Endothelial cell of umbilical vein (primary cell): ENCODE results near the gene FNBP1L. TPM values are rescaled to one million over a fixed set of nuclear protein-coding genes. Genes with fewer than 3 reads are reported as not detected.

Source experiments
- BruUV-seq: library from RNA; stranded (reverse); fragments of 400-500 nt; replicated peaks from 2 replicates; lab custom pipeline; 2021; lab: Mats Ljungman, UMichigan
- CTCF ChIA-PET: fragments of 300-600, 350-600 bp; sonication (Branson Sonifier 250); formaldehyde crosslinking; loops from one replicate; lab custom pipeline; 2021; ENCODE audit warnings: antibody characterized with exemption, inconsistent platforms; lab: Charles Lee
- POLR2A ChIA-PET: fragments of 300-600, 350-600 bp; sonication (Branson Sonifier 250); formaldehyde crosslinking; loops from one replicate; lab custom pipeline; 2021; ENCODE audit warnings: antibody characterized with exemption, inconsistent platforms; lab: Charles Lee
- DNase-seq: peaks from one replicate; pipeline ENCODE4 v3.0.0-alpha.2; 2011; ENCODE audit warnings: low read depth, low spot score
- FAIRE-seq: peaks from 2 replicates; lab custom pipeline; 2011; peaks lifted over from hg19 to GRCh38; lab: Jason Lieb, UNC
- H2AFZ ChIP-seq: 2 replicates; pipeline ENCODE4 v1.6.0; 2012; ENCODE audit warnings: low read depth, low read length, control low read depth, inconsistent platforms
- H3K27ac ChIP-seq: 2 replicates; pipeline ENCODE4 v1.5.1; 2011; ENCODE audit warnings: low read depth, mild to moderate bottlenecking, control low read depth, low read length, moderate library complexity; ENCODE audit not compliant: insufficient read depth
- H3K27me3 ChIP-seq, 2 experiments: 2 replicates each; pipeline versions ENCODE4 v1.6.0 to v1.6.1; 2011; ENCODE audit warnings: low read length in 2 of 2, mixed read lengths in 1 of 2; ENCODE audit not compliant: control insufficient read depth in 2 of 2, insufficient read depth in 2 of 2
- H3K36me3 ChIP-seq, 2 experiments: 2 replicates in 1 of 2; 3 replicates in 1 of 2; pipeline ENCODE4 v1.5.1; 2011; ENCODE audit warnings: low read length in 2 of 2, mild to moderate bottlenecking in 1 of 2, moderate library complexity in 1 of 2; ENCODE audit not compliant: control insufficient read depth in 2 of 2, insufficient read depth in 2 of 2; ENCODE audit errors: extremely low read depth in 1 of 2
- H3K4me1 ChIP-seq: 3 replicates; pipeline ENCODE4 v1.5.1; 2011; ENCODE audit warnings: mild to moderate bottlenecking, low read length; ENCODE audit not compliant: control insufficient read depth, insufficient read depth; ENCODE audit errors: extremely low read depth
- H3K4me2 ChIP-seq: 2 replicates; pipeline ENCODE4 v1.6.1; 2011; ENCODE audit warnings: low read length, control low read depth, mixed read lengths; ENCODE audit not compliant: insufficient read depth
- H3K4me3 ChIP-seq, 3 experiments: fragments of 200-600 bp in 1 of 3; sonication (generic), shearing (Covaris generic) in 1 of 3; replicated peaks in 1 of 3; 2 replicates each; pipeline ENCODE4 v1.5.1; 2011 to 2016; ENCODE audit warnings: control low read depth in 3 of 3, low read length in 3 of 3, mild to moderate bottlenecking in 2 of 3, inconsistent platforms in 1 of 3, low read depth in 1 of 3, moderate library complexity in 1 of 3; ENCODE audit not compliant: insufficient read depth in 1 of 3
- H3K79me2 ChIP-seq: 2 replicates; pipeline ENCODE4 v1.6.0; 2012; ENCODE audit warnings: low read length, inconsistent platforms; ENCODE audit not compliant: control insufficient read depth, insufficient read depth
- H3K9ac ChIP-seq: replicated peaks from 2 replicates; pipeline ENCODE3; 2011; ENCODE audit warnings: low read length, control low read depth; ENCODE audit not compliant: insufficient read depth; ENCODE audit errors: extremely low read depth
- H3K9me1 ChIP-seq: replicated peaks from 3 replicates; pipeline ENCODE4 v1.6.0; 2011; ENCODE audit warnings: mild to moderate bottlenecking, low read length; ENCODE audit not compliant: control insufficient read depth, insufficient read depth; ENCODE audit errors: extremely low read depth
- H3K9me3 ChIP-seq: replicated peaks from 2 replicates; pipeline ENCODE4 v1.5.1; 2012; ENCODE audit warnings: low read length, inconsistent platforms; ENCODE audit not compliant: control insufficient read depth, insufficient read depth
- H4K20me1 ChIP-seq: replicated peaks from 2 replicates; pipeline ENCODE3; 2011; ENCODE audit warnings: mild to moderate bottlenecking, low read length; ENCODE audit not compliant: control insufficient read depth, insufficient read depth; ENCODE audit errors: extremely low read depth
- CTCF ChIP-seq, 2 donors: IDR thresholded peaks; 1 replicate in 1 of 2; 2 replicates in 1 of 2; pipeline ENCODE4 v1.5.1; 2011; ENCODE audit warnings: low read length in 2 of 2, mild to moderate bottlenecking in 2 of 2, moderate library complexity in 2 of 2, control low read depth in 1 of 2, inconsistent platforms in 1 of 2, low read depth in 1 of 2; ENCODE audit not compliant: insufficient read depth in 1 of 2; ENCODE audit errors: extremely low read depth in 1 of 2
- EZH2 ChIP-seq: IDR thresholded peaks from 2 replicates; pipeline ENCODE4 v1.6.1; 2012; ENCODE audit warnings: borderline replicate concordance, low read depth, mild to moderate bottlenecking, moderate library complexity, low read length, inconsistent platforms; ENCODE audit not compliant: severe bottlenecking
- FOS ChIP-seq: IDR thresholded peaks from 2 replicates; pipeline ENCODE4 v1.6.1; 2011; ENCODE audit warnings: mild to moderate bottlenecking, low read length, moderate library complexity, borderline replicate concordance; ENCODE audit not compliant: insufficient read depth
- GATA2 ChIP-seq: IDR thresholded peaks from 2 replicates; pipeline ENCODE4 v1.7.0; 2011; ENCODE audit warnings: low read depth, mild to moderate bottlenecking, moderate library complexity, mixed read lengths, low read length; ENCODE audit not compliant: insufficient read length, insufficient read depth
- MAX ChIP-seq: IDR thresholded peaks from 2 replicates; pipeline ENCODE4 v1.6.1; 2011; ENCODE audit not compliant: insufficient read depth, insufficient read length
- MYC ChIP-seq: IDR thresholded peaks from one replicate; pipeline ENCODE4 v1.6.1; 2011; ENCODE audit warnings: mild to moderate bottlenecking, low read depth, low read length
- POLR2A ChIP-seq: IDR thresholded peaks from 2 replicates; pipeline ENCODE4 v1.6.1; 2012; ENCODE audit warnings: low read depth, mild to moderate bottlenecking, control low read depth, low read length
- POLR2AphosphoS5 ChIP-seq: IDR thresholded peaks from 2 replicates; pipeline ENCODE4 v1.6.1; 2012; ENCODE audit warnings: low read depth, mild to moderate bottlenecking, control low read depth, low read length, moderate library complexity; ENCODE audit not compliant: insufficient read depth
- dilution Hi-C: fragments of 300-500 bp; cut with MboI; formaldehyde crosslinking; loops from one replicate; pipeline ENCODE4 v1.15.0; 2019; ENCODE audit warnings: low sequenced_read_pairs; ENCODE audit not compliant: extremely low pct_ligation_motif_present
- intact Hi-C: fragments of 100-400 bp; cut with micrococcal nuclease; formaldehyde crosslinking; loops from one replicate; pipeline ENCODE4 v1.10.0; 2022
- polyA plus RNA-seq, 4 experiments: library from polyadenylated mRNA; depleted of rRNA in 3 of 4; stranded (reverse) in 3 of 4; unstranded in 1 of 4; fragments of >200 nt; gene quantifications; 2 replicates each; pipeline versions ENCODE4 v1.2.1 to v1.2.3, GENCODE V29; 2011 to 2012; ENCODE audit warnings: missing spikeins in 1 of 4
- total RNA-seq: library from RNA; stranded (reverse); gene quantifications from 2 replicates; pipeline ENCODE4 v1.2.3, GENCODE V29; 2021

The FNBP1L gene
- total and polyA plus RNA-seq, 2 donors (not counting 3 experiments of a cell fraction or from before 2014, with no cell fraction given), result 28.1 to 56.4 TPM

- peaks cover 0 to 12% of the 10 kb centered on the region in 2 experiments for H3K27me3 ChIP-seq
- ChIA-PET POLR2A (no interaction called here), CTCF (interaction anchor here (1.0 kb wide), 2 partner anchors 376 to 406 kb away, joined by 3 read pairs; no protein-coding TSS in a partner anchor)
- no peaks in the 10 kb centered on the region for H4K20me1 ChIP-seq
- no peaks in the 10 kb centered on the region for H3K79me2 ChIP-seq
- no peak for FAIRE-seq
- no peak overlapping the region for H3K4me3 ChIP-seq
- H3K9ac ChIP-seq, result no peak overlapping the region
- H3K36me3 ChIP-seq, result no peaks in the 10 kb centered on the region
- no peak for TF ChIP-seq POLR2A
- no peak for TF ChIP-seq EZH2
- no peak for TF ChIP-seq MYC
- TF ChIP-seq POLR2AphosphoS5, result no peak
- no peak for TF ChIP-seq MAX
- no peak for TF ChIP-seq CTCF (IDR thresholded peaks at IDR 0.05; ENCODE audit: extremely low read depth in 1 of 2, insufficient read depth in 1 of 2, low read depth in 1 of 2, low read length in 2 of 2)
- no peak for TF ChIP-seq GATA2
- no peak for TF ChIP-seq FOS
- H3K9me1 ChIP-seq, result no peaks in the 10 kb centered on the region
- H3K4me2 ChIP-seq, result no peak overlapping the region
- H3K4me1 ChIP-seq, result no peaks in the 10 kb centered on the region
- no TSS peak for BruUV-seq
- H3K9me3 ChIP-seq, result no peaks in the 10 kb centered on the region
- no peak overlapping the region for H2AFZ ChIP-seq
- dilution Hi-C loops, result no loop called here
- intact Hi-C loops, result loop anchor here (1.0 to 5.0 kb wide), 7 partner anchors 134 to 412 kb away; no protein-coding TSS in a partner anchor
- DNase-seq, result no peak
- no peak overlapping the region for H3K27ac ChIP-seq
Measured at GRCh38 chr1:93438716-93439115, 9.2 kb upstream of the FNBP1L start.
